WTC11 (cell line): ENCODE data around the gene ATOSB. TPM values are rescaled to one million over a fixed set of nuclear protein-coding genes. Genes with fewer than 3 reads are reported as not detected.

Experiments
- ATAC-seq: fragments of 200-7000 bp; cut with Tn5 transposase; 2 replicates; pipeline ENCODE4 v1.10.0; 2021; ENCODE audit warnings: mild to moderate bottlenecking, moderate library complexity
- CTCF ChIA-PET: fragments of 300-600 bp; sonication (Branson Sonifier 250); formaldehyde crosslinking; loops from one replicate; lab custom pipeline; 2021; ENCODE audit warnings: antibody characterized with exemption; lab: Charles Lee
- POLR2A ChIA-PET: fragments of 350-600 bp; sonication (Branson Sonifier 250); formaldehyde crosslinking; loops from one replicate; lab custom pipeline; 2021; ENCODE audit warnings: antibody characterized with exemption; lab: Charles Lee
- DNase-seq: peaks from one replicate; pipeline ENCODE4 v3.0.0; 2021; ENCODE audit warnings: low spot score
- H3K27ac Mint-ChIP-seq: 2 replicates; pipeline ENCODE4 v1.8.0; 2021; ENCODE audit warnings: mixed read lengths
- H3K27me3 Mint-ChIP-seq: 2 replicates; pipeline ENCODE4 v1.8.0; 2021; ENCODE audit warnings: low read depth, mild to moderate bottlenecking, moderate library complexity, mixed read lengths
- H3K36me3 Mint-ChIP-seq: 2 replicates; pipeline ENCODE4 v1.8.0; 2021; ENCODE audit warnings: mixed read lengths
- H3K4me1 Mint-ChIP-seq: 2 replicates; pipeline ENCODE4 v1.8.0; 2022; ENCODE audit warnings: mixed read lengths
- H3K4me3 Mint-ChIP-seq: 2 replicates; pipeline ENCODE4 v1.8.0; 2021; ENCODE audit warnings: mild to moderate bottlenecking, moderate library complexity, mixed read lengths
- H3K9me3 Mint-ChIP-seq: 2 replicates; pipeline ENCODE4 v1.8.0; 2021; ENCODE audit warnings: mixed read lengths
- AR ChIP-seq: fragments of 250-450 bp; sonication (Bioruptor Pico); IDR thresholded peaks from 2 replicates; pipeline ENCODE4 v1.9.0; 2021; ENCODE audit warnings: mild to moderate bottlenecking
- ATF1 ChIP-seq: sonication (generic); formaldehyde crosslinking; IDR thresholded peaks from 2 replicates; pipeline ENCODE4 v1.8.1; 2023; ENCODE audit warnings: mild to moderate bottlenecking, moderate library complexity, missing genetic modification reagents
- CREB1 ChIP-seq: sonication (generic); formaldehyde crosslinking; IDR thresholded peaks from 2 replicates; pipeline ENCODE4 v1.8.0; 2023; ENCODE audit warnings: mild to moderate bottlenecking, missing genetic modification reagents
- CREM ChIP-seq: sonication (generic); formaldehyde crosslinking; IDR thresholded peaks from 2 replicates; pipeline ENCODE4 v1.8.1; 2022; ENCODE audit warnings: mild to moderate bottlenecking, missing genetic modification reagents, moderate library complexity
- E2F5 ChIP-seq: sonication (generic); formaldehyde crosslinking; IDR thresholded peaks from 2 replicates; pipeline ENCODE4 v1.8.1; 2022; ENCODE audit warnings: mild to moderate bottlenecking, moderate library complexity, missing genetic modification reagents
- FOXP1 ChIP-seq: sonication (generic); formaldehyde crosslinking; IDR thresholded peaks from 2 replicates; pipeline ENCODE4 v1.8.0; 2022; ENCODE audit warnings: missing genetic modification reagents, mild to moderate bottlenecking, moderate library complexity, borderline replicate concordance
- GABPB1 ChIP-seq: sonication (generic); formaldehyde crosslinking; IDR thresholded peaks from 2 replicates; pipeline ENCODE4 v1.8.1; 2023; ENCODE audit warnings: mild to moderate bottlenecking, missing genetic modification reagents
- GTF2I ChIP-seq: fragments of 250-450 bp; sonication (Bioruptor Pico); conservative IDR thresholded peaks from 2 replicates; pipeline ENCODE4 v1.4.0; 2021; ENCODE audit warnings: mild to moderate bottlenecking
- HMGXB4 ChIP-seq: sonication (generic); formaldehyde crosslinking; IDR thresholded peaks from 2 replicates; pipeline ENCODE4 v1.8.1; 2023; ENCODE audit warnings: mild to moderate bottlenecking, moderate library complexity, missing genetic modification reagents
- IRF2 ChIP-seq: sonication (generic); formaldehyde crosslinking; IDR thresholded peaks from 2 replicates; pipeline ENCODE4 v1.8.0; 2022; ENCODE audit warnings: low read depth, missing genetic modification reagents, borderline replicate concordance
- MXD4 ChIP-seq: fragments of 250-450 bp; sonication (Bioruptor Pico); IDR thresholded peaks from 2 replicates; pipeline ENCODE4 v1.8.0; 2021; ENCODE audit warnings: mild to moderate bottlenecking, moderate library complexity, borderline replicate concordance
- PRDM15 ChIP-seq: sonication (generic); formaldehyde crosslinking; IDR thresholded peaks from 2 replicates; pipeline ENCODE4 v1.8.0; 2022; ENCODE audit warnings: missing genetic modification reagents
- PREB ChIP-seq: sonication (generic); formaldehyde crosslinking; IDR thresholded peaks from 2 replicates; pipeline ENCODE4 v1.8.1; 2022; ENCODE audit warnings: mild to moderate bottlenecking, missing genetic modification reagents, moderate library complexity, borderline replicate concordance
- USF1 ChIP-seq: sonication (generic); formaldehyde crosslinking; IDR thresholded peaks from 2 replicates; pipeline ENCODE4 v1.8.0; 2022; ENCODE audit warnings: mild to moderate bottlenecking, missing genetic modification reagents
- USF2 ChIP-seq: sonication (generic); formaldehyde crosslinking; IDR thresholded peaks from 2 replicates; pipeline ENCODE4 v1.8.1; 2023; ENCODE audit warnings: mild to moderate bottlenecking, missing genetic modification reagents, moderate library complexity
- ZNF281 ChIP-seq: sonication (generic); formaldehyde crosslinking; IDR thresholded peaks from 2 replicates; pipeline ENCODE4 v1.8.0; 2023; ENCODE audit warnings: mild to moderate bottlenecking, missing genetic modification reagents
- ZNF416 ChIP-seq: fragments of 250-450 bp; sonication (Bioruptor Pico); IDR thresholded peaks from 2 replicates; pipeline ENCODE4 v1.9.0; 2021; ENCODE audit warnings: mild to moderate bottlenecking, inconsistent platforms
- ZNF671 ChIP-seq: fragments of 250-450 bp; sonication (Bioruptor Pico); IDR thresholded peaks from 2 replicates; pipeline ENCODE4 v1.8.0; 2021; ENCODE audit warnings: mild to moderate bottlenecking
- total RNA-seq: library from RNA; stranded (reverse); gene quantifications from 3 replicates; pipeline ENCODE4 v1.2.3, GENCODE V29; 2021

ATOSB gene
- total RNA-seq, 1 experiment from 2014 or later, result 8.7 TPM

- H3K36me3 Mint-ChIP-seq, result peaks cover 68% of the 10 kb centered on the region
- ChIA-PET POLR2A (interaction anchor here (0.6 to 2.6 kb wide), 19 partner anchors 8 to 532 kb away, joined by 3 to 15 read pairs (median 5); partner anchors contain the start of genes ATOSB, DNAJB5, FANCG and PIGO), CTCF (interaction anchor here (0.6 to 3.0 kb wide), 23 partner anchors 8 to 625 kb away, joined by 3 to 26 read pairs (median 4); partner anchors contain the start of genes ATOSB, DNAJB5, FANCG and PIGO)
- ATAC-seq, result peak; percentile 68
- H3K4me3 Mint-ChIP-seq, result peak overlapping the region; percentile 93
- peak; percentile 85 for DNase-seq
- H3K27ac Mint-ChIP-seq, result peak overlapping the region; percentile 96
- H3K4me1 Mint-ChIP-seq, result peaks cover 24% of the 10 kb centered on the region
- H3K9me3 Mint-ChIP-seq, result no peaks in the 10 kb centered on the region
- H3K27me3 Mint-ChIP-seq, result no peaks in the 10 kb centered on the region
- no peak for TF ChIP-seq USF1 (CRISPR knock-in tag)
- no peak for TF ChIP-seq PREB (CRISPR knock-in tag)
- no peak for TF ChIP-seq E2F5
- no peak; the same call in 1 of the 2 replicates for TF ChIP-seq CREM (CRISPR knock-in tag)
- TF ChIP-seq USF2 (CRISPR knock-in tag), result no peak; the same call in 1 of the 2 replicates
- no peak for TF ChIP-seq GTF2I (CRISPR knock-in tag)
- no peak for TF ChIP-seq ZNF281
- no peak for TF ChIP-seq CREB1 (CRISPR knock-in tag)
- no peak for TF ChIP-seq FOXP1 (CRISPR knock-in tag)
- peak; percentile 83; the same call in 1 of the 2 replicates for TF ChIP-seq ATF1 (CRISPR knock-in tag)
- TF ChIP-seq IRF2 (CRISPR knock-in tag), result no peak
- no peak for TF ChIP-seq ZNF671 (CRISPR knock-in tag)
- TF ChIP-seq GABPB1 (CRISPR knock-in tag), result peak; percentile 23; the same call in 1 of the 2 replicates
- no peak for TF ChIP-seq ZNF416 (CRISPR knock-in tag)
- peak; percentile 97 for TF ChIP-seq HMGXB4
- TF ChIP-seq AR (CRISPR knock-in tag), result no peak
- peak; percentile 95 for TF ChIP-seq PRDM15 (CRISPR knock-in tag)
- no peak for TF ChIP-seq MXD4 (CRISPR knock-in tag)
These were observed 43.7 kb downstream of the ATOSB start for GRCh38 chr9:35071814-35072460.
